ENCODE results near the gene MATCAP1. TPM values are rescaled to one million over a fixed set of nuclear protein-coding genes. Genes with fewer than 3 reads are reported as not detected.

MATCAP1 gene
- 68.4 TPM for total RNA-seq

DNA sequence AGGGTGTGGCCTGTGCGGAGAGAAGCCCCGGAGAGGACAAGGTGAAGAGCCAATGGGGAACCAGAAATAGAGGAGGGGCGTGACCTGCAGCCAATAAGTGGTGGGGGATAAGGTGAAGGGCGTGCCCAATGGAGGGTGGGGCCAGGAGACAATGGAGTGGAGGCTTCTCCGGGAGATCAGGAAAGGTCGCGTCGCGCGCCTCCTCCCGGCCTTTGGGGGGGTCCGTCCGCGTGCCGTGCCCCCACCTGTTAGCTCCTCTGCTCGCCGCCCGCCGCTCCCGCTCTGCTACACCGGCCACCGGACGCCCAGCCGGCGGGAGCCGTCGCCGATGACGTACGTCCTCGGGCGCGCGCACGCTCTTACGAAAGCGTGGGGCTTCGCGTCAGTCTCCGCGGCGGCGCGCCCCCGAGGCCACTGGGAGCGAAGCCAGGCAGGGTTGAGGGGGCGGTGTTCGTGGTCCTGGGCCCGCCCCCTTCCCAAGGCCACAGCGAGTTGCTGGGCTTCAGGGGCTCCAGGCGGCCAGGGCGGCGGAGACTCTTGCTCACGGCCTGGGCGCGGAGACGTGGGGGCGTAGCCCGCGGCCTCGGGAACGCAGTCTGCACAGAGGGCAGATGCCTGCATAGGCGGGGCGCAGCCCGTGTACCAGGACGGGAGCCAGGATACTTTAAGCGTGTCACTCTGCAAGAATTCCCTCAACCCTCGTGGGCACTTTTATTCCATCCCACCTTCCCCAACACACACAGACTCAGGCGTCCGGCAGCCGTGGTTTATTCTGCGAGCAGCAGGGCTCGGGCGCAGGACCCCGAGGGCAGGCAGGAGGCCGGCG, at the start of gene MATCAP1:
TSS of gene MATCAP1 (minus strand) at position 337 of the 826 bp plus-strand sequence. CDS start 3,353 bp downstream, outside the sequence.
- DNase-seq (ENCODE audit: low spot score): peak; percentile 94

DNA sequence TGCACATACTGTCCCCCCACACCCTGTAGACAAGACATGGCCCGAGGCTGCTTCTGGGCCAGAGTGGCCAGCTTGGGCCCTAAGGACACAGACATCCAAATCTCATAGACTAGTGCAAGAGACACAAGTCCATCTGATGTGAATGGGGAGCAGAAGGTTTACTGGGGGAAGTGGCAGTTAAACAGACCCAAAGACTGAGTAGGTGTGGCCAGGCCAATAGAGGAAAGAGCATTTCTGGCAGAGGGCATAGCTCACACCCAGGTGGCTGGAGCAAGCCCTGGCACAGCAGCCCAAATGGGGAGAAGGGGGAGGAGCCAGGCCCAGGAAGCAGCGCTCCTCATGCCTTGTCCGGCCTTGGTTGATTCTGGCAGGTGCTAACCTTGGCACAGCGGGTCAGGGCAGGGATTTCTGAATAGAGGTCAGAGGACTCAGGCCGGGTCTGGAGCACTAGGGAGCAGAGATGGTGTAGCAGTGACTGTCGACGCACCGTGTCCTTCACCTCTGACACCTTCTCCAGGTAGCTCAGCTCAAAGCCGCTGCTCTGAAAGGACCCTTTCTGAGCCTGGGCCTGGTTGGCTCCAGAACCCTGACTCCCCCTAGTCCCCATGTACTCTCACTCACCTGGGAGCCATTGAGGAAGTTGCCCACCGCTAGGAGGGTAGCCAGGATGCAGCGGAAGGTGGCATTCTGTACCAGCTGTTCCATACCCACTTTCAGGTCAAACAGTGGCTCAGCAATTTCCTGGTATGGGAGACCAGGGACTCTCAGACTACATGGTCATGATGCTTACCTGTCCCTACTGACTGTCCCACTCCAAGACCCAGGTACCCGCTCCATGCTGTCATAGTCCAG, 47.3 kb upstream of the MATCAP1 start:
- DNase-seq (ENCODE audit: low spot score): no peak

DNA sequence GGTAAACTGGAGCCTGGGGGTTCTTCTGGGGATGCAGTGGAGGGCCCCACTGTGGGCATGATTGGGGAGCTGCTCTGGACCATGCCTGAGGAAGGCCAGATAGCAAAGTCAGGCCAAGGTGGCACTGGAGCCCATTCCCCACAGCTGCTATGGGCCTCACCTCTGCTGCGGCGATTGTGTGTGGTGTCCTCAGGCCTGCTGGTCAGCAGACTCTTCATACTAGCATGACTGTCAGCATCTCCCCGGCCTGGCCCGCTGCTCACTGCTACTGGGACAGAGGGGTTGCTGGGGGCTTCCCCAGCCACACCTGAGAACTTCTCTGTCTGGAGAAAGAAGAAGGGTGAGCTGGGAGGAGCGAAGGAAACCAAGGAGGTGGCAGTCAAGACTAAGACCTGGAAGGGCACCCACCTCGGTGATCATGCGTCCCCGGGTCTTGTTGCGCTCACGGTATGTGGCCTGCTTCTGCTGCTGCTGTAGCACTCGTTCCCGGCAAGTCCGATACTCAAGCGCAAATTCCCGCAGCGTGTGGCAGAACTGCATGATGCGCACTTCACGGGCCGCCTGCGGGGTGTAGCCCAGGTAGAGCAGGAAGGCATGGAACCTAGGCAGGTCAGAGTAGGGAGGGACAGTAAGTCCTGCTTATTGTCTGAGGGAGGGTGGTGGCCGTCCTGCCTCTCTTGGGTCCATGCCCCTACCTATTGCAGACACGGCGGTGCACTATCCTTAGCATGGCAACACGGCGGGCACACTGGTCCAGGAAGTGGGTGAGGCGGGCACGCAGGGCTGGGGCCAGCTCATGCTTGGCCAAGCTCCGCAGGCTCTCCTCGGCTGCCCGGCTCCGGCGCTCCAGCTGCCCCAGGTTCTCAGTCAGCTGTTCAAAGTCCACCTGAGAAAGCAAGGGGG, 46.4 kb upstream of the MATCAP1 start:
- DNase-seq (ENCODE audit: low spot score): no peak

DNA sequence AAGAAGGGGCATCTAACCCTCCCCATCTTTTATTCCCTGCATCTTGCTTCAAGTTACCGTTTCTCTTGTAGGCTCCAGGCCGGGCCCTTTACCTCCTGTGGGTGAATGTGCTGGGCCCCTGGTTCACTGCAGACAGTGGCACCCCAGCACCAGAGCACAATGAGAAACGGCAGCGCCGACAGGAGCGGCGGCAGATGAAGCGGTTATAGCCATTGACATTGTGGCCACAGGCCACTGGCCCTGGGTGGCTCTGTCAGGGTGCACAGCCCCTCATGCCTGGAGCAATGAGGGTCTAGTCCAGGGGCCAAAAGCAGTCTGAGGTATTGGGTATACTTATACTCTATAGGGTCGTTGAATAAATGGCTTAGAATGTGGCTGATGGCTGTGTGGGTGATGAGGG, 45.1 kb upstream of the MATCAP1 start:
- DNase-seq (ENCODE audit: low spot score): no peak

DNA sequence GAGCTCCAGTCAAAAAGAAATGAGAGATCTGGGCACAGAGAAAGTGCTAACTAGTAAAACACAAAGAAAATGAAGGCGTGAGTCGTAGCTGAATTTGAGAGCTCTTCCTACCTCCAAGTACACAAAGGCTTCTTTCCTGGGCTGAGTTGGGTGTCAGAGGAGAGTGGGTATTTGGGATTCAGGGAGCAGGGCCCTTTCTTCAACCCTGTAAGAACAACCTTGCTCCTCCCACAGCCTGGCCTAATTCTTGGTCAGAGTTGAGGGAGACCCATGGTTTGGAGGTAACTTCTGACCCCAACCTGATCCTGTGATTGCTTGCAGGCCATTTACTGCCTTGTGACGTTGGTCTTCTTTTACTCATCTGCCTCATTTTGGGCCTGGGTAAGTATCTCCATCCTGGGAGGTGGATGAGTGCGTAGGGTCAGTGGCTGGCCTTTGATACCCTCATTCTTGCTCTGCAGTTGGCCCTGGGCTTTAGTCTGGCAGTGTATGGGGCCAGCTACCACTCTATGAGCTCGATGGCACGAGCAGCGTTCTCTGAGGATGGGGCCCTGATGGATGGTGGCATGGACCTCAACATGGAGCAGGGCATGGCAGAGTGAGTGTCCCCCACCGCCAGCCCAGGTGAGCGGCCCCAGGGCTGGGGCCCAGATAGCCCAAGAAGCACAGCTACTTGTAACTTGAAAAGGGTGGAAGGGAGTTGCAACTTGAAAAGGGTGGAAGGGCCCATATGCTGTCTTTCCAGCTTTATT, 44.4 kb upstream of the MATCAP1 start:
- no peak for DNase-seq (ENCODE audit: low spot score)

DNA sequence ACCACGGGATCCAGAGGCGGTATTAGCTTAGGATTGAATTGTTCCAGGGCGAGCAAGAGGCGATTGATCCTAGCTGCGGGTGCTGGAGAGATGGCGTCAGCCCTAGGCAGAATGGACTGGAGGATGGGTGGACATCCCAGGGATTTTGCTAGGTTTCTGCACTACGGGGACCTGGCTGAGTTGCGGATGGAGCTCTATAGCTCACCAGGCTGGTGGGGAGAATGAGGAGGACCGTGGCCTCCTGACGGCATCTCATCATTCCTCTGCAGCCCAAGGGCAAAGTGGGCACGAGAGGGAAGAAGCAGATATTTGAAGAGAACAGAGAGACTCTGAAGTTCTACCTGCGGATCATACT, 43.8 kb upstream of the MATCAP1 start:
- no peak for DNase-seq (ENCODE audit: low spot score)

DNA sequence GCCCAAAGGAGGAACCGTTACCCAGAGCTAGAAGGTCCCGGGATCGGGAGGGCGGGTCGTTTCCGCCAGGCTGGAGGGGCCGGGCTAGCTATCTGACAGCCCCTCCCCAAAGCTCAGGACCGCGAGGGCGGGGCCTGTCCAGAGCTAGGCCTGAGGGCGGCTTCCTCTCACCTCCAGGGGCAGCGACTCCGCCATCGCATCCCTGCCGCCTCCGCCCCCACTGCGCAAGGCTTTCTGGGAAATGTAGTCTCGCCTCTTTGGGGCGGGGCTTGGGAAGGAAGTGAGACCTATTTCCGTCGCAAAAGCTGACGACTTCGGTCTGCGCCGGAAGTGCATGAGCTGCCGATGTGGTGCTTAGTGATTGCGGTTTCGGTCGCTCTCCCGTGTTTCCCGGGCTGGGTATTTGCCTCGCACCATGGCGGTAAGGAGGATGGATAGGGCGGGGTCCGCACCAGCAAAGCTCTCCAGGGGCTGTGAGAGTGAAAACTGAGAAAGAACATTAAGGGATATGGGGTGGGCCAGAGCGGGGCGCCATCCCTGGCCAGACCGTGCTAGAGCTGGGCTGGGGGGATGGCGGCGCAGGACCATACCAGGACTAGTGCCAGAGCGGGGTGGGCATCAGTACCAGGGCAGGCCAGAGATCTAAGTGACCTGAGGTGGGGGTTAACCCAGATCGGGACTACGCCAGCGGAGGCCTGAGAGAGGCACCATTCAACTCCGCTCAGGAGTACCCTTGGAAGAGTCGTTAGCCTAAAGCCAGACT, 43.2 kb upstream of the MATCAP1 start, which contains the start of gene TMEM208:
TSS of gene TMEM208 (plus strand) at position 327 of the 763 bp plus-strand sequence. CDS start at position 416, 89 bp downstream.
- DNase-seq (ENCODE audit: low spot score): peak; percentile 98

DNA sequence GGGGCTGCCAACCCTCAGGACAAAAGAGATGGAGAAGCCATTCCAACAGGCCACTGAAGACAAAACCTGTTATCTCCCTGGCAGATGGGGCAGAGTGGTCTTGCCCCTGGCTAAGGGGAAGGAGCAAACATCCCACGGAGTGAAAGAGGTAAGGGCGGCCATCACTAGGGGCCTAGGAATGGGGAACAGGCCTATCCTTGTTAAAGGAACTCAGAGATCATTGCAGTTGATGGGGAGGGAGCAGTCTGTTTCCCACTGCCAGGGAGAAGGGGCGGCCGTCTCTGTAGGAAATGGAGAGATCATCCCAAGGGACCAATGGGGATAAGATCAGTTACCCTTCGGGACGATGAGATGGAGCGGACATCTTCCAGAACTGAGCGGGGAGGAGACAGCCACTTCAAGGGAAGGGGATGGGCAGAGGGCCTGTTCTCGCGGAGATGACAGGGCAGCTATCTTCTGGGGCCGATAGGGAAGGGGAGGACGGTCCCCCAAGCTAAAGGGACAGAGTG, 42.6 kb upstream of the MATCAP1 start:
- no peak for DNase-seq (ENCODE audit: low spot score)

DNA sequence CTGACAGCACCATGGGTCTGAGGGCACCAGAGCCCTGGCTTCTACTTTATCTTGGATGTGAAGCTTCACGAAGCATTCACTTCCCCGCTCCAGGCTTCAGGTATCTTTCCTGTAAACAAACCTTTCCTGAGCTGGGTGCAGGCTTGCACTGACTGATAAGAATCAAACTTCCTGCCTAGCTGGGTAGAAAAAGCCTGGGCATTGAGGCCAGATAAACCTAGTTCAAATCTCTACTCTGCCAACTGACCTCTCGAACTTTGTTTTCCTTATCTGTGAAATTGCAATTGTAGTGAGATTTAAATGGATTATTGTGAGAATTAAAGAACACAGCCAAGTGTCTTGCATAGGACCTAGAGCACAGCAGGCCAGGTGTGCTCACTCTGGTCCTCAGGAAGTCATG, 40.2 kb upstream of the MATCAP1 start:
- DNase-seq (ENCODE audit: low spot score): no peak

DNA sequence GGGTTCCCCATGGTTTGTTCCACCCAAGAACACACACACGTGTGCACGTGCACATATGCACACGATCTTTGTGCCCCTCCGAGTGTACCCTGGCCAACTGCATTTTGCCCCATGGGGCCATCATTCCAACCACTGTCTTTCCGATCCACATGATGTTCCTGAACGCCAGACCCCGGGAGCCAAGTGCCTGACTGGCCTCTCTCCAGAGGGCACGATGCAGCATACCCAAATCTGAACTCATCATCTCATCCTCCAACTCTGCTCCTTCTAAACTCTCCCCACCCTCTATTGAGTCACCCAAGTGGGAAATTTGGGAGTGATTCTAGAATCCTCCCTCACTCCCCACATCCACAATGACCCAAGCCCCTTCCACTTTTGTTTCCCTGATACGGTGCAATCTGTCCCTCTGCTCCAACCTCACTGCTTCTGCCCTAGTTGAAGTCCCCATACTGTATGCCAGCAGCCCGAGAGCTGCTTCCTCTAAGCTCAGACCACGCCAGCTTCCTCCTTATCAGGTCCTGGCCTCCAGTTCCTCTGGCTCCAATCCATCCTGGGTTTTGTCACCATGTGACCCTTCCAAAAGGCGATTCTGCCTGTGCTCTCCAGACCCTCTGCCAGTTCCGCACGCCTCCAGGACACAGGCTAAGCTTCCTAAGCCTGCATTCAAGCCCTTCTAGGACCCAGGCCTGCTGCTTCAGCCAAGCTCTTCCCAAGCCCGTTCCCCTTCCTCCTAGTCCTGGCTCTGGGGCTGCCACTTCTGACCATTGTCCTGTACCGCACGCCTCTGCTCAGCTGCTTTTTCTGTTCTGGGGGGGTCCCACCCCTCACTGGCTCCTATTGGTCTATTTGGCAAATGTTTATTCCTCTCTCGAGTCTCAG, 33.1 kb upstream of the MATCAP1 start:
- peak; percentile 49 for DNase-seq (ENCODE audit: low spot score)

DNA sequence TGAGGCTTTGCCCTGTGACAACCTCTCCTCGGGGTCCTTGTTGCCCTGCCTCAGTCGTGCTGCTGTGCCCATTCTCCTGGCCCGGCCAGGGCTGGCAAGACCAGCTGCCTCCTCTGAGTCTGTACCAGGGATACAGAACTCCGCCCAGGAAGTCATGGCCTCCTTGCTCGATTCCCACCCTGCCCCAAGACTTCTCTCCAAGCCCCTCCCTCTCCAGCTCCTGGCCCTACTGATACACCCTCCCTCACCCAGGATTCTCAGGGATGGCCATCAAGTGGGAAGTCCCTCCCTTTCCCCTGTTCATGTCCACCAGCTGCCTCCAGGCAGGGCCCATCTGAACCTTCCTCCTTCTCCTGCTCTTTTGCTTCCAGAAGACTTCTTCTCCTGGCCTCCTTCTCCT, 31.9 kb upstream of the MATCAP1 start:
- no peak for DNase-seq (ENCODE audit: low spot score)

DNA sequence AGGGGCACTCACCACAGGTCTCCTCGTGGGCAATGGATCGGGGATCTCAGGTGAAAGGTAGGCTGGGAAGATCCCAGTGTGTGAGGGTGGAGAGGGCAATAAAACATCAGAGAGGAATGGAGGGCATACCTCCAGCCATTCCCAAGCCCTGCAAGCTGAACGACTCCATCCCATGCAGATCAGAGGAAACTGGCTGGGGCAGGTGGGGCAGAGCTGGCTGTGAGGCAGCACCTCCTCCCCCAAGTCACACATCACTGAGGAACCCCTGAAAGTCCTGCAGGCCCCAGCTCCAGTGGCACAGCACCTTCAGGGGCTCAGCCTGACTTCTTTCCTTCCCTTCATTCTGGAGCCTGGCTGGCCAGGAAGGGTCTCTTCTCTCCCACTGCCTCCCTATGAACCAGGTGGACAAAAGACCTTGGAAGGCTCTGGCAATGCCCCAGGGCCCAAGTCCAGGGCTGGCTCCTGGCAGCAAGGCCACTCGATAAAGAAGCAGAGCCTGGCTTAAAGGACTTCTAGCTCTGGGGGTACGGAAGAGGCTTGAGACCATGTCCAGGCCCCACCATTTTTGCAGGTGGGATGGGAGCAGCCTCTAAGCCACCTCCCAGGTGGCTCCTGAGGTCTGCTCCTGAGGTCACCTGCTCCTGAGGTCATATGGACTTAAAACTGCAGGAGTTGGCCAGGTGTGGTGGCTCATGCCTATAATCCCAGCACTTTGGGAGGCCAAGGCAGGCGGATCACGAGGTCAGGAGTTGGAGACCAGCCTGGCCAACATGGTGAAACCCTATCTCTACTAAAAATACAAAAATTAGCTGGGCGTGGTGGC, 29.6 kb upstream of the MATCAP1 start:
- DNase-seq (ENCODE audit: low spot score): no peak

DNA sequence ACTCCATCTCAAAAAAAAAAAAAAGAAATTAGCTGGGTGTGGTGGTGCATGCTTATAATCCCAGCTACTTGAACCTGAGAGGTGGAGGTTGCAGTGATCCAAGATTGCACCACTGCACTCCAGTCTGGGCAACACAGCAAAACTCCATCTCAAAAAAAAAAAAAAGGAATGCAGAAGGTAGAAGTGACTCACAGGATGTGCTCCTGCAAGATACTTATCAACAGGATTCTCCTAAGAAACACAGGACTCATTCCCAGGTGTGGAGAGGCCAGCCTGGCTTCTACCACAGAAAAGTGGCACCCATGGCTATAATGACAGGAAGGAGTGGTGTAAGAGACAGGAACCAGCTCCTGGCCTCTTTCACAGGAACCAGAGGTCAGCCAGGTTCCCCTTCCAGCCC, 29.0 kb upstream of the MATCAP1 start:
- DNase-seq (ENCODE audit: low spot score): no peak

DNA sequence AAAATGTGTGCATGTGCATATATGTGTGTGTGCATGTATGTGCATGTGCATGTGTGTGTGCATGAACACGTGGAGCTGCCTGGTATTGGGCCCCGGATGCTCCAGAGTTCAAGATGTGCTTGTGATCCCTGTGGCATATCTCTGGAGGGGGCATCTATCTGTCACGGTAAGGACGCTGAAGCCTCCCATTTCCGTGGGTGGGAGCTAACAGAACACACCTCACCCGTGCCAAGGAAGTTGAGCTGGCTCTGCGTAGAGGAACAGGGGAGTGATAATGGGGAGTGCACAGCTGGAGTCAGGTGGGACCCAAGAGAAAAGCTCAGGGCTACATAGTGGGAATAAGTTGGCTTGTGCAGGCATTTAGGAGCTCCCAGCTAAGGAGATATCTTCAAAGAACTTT, 27.9 kb upstream of the MATCAP1 start:
- DNase-seq (ENCODE audit: low spot score): no peak

DNA sequence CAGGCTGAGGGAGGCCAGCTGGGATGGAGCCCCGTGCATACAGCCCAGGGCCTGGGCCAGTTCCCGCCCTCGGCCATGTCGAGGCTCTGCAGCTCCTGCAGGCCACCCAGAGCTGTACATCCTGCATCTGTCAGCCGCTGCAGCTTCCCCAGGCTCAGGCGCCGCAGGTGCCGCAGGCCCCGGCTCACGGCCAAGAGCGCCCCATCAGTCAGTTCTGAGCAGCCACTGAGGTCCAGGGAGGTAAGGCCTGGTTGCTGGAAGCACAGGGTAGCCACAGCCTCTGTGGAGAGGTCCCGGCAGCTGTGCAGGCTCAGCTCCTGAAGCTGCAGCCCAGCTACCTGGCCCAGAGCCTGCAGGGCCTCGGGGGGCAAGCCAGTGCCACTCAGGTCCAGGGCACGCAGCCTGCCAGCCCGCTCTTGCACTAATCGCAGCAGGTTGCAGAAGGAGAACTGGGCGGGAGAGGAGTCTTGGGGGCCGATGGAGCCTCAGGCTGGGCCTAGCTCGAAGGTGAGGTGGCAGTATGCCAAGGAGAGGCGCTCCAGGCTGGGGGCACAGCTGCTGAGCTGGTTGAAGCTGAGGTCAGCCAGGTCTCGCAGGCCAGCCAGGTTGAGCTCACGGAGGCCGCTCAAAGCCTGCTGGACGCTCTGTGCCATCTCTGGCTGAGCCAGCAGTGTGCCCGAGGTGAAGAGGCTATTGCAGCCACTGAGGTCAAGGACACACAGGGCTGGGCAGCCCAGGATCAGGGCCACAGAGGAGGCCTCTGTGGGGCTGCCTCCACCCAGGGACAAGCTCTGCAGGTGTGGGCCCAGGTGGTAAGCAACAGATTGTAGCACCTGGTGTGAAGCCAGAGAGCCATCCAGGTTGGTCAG, 26.5 kb upstream of the MATCAP1 start:
- DNase-seq (ENCODE audit: low spot score): no peak

DNA sequence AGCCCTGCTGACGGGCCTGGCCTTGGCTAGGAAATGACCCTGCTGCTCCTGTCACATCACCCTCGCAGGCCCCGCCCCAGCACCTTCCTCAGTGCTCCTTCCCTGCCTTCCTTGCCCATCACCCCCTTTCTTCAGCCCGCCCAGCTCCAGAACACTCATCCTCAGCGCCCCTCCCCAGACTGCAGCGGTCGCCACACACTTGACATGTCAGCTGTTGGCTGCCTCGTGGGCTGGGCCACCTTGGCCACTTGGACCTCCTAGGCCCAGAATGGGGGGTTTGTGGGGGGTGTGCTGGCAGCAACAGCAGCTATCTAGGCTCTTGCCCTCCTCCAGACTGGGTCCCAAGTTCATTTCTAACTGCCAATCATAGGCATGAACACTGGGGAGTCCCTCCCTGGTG, 25.8 kb upstream of the MATCAP1 start:
- no peak for DNase-seq (ENCODE audit: low spot score)
